ENCODE results near the gene RCVRN.

GRCh38 chr17:9937901-9938300 lies 32.8 kb upstream of the RCVRN start:
- TF ChIP-seq CTCF (IDR thresholded peaks at IDR 0.05), result no peak
- TF ChIP-seq POLR2AphosphoS5 (IDR thresholded peaks at IDR 0.05; ENCODE audit: low read depth, low read length), result no peak
- no peak for TF ChIP-seq REST (IDR thresholded peaks at IDR 0.05; ENCODE audit: insufficient read depth in 1 of 2, low read depth in 2 of 2, low read length in 1 of 2)

Data from Panc1 (cell line).